Right lobe of liver (tissue), 4 donors: ENCODE measurements around the gene IGLL1.

Experiments used
- POLR2A ChIP-seq: fragments of 450-650 bp; IDR thresholded peaks from one replicate; pipeline ENCODE4 v1.6.1; 2017; ENCODE audit warnings: antibody characterized with exemption, mild to moderate bottlenecking
- TF ChIP-seq, protein P1 (sequence below), 4 donors: fragments of 200-600 bp in 3 of 4; fragments of 450-650 bp in 1 of 4; IDR thresholded peaks; one replicate each; pipeline versions ENCODE4 v1.5.1 to v1.8.0; 2016 to 2022; ENCODE audit warnings: antibody characterized with exemption in 4 of 4, mild to moderate bottlenecking in 2 of 4
- donor health status: DM: no; HTN: no; CAD: no.
- donor health status: DM: no; HTN: no; CAD: no.
- donor health status: DM: no; HTN: yes; CAD: no.

DNA sequence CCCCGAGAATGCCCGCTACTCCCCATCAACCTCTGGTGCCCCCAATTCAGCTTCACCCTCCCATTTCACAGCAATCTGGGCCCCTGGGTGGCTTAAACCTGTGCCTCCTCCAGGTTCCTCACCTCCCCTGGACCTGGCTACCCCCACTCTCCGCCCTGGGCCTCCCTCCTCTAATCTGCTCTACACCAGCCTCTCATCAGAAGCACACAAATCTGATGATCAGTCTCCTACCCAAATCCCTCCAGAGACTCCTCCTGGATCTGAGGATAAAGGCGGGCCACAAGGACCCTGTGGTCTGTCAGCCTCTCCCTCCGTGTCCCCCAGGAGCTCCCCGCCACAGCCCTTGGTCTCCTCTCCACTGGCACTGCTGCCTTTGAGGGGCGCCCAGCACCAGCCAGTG, 23.2 kb upstream of the IGLL1 start:
- TF ChIP-seq, protein P1, sequence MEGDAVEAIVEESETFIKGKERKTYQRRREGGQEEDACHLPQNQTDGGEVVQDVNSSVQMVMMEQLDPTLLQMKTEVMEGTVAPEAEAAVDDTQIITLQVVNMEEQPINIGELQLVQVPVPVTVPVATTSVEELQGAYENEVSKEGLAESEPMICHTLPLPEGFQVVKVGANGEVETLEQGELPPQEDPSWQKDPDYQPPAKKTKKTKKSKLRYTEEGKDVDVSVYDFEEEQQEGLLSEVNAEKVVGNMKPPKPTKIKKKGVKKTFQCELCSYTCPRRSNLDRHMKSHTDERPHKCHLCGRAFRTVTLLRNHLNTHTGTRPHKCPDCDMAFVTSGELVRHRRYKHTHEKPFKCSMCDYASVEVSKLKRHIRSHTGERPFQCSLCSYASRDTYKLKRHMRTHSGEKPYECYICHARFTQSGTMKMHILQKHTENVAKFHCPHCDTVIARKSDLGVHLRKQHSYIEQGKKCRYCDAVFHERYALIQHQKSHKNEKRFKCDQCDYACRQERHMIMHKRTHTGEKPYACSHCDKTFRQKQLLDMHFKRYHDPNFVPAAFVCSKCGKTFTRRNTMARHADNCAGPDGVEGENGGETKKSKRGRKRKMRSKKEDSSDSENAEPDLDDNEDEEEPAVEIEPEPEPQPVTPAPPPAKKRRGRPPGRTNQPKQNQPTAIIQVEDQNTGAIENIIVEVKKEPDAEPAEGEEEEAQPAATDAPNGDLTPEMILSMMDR (IDR thresholded peaks at IDR 0.05): no peak
- no peak for TF ChIP-seq POLR2A
